Measurements from ENCODE around the gene TNRC18. TPM values are rescaled to one million over a fixed set of nuclear protein-coding genes. Genes with fewer than 3 reads are reported as not detected.
A peak's percentile ranks its signal among the peaks of the same experiment; 100 is the strongest.
"Not testable (repeated sequence)": the region's sequence is repeated elsewhere in the genome, so short reads cannot be mapped to it uniquely, and the experiment has no call there.

TNRC18 gene
- total and polyA plus RNA-seq, 12 donors: 10.1 to 42.3 (median 30.3) TPM

GRCh38 chr7:5278766-5279165 lies 144.9 kb downstream of the TNRC18 start:
- H3K4me1 ChIP-seq: peaks cover 0 to 7% (median 6%) of the 10 kb centered on the region in 9 donors
- peaks cover 0 to 13% (median 5%) of the 10 kb centered on the region in 7 donors for H3K27me3 ChIP-seq
- TF ChIP-seq CTCF (IDR thresholded peaks at IDR 0.05): no peak
- no peak overlapping the region for H3K4me3 ChIP-seq
- ATAC-seq (no peak), DNase-seq (no peak)
- WGBS, 2 donors: 50 to 64% methylated on average over 7 of the region's 7 CpGs
- H3K36me3 ChIP-seq: no peaks in the 10 kb centered on the region
- intact Hi-C loops (cut with DNase I): no loop called here
- H3K27ac ChIP-seq: no peak overlapping the region
- no peaks in the 10 kb centered on the region for H3K9me3 ChIP-seq

- intact Hi-C loops (cut with DNase I): no loop called here
- no peak for TF ChIP-seq CTCF (IDR thresholded peaks at IDR 0.05)
- H3K4me1 ChIP-seq: no peaks in the 10 kb centered on the region
- WGBS, 2 donors: 80 to 86% methylated on average over 14 to 15 of the region's 15 CpGs
- ATAC-seq: no peak
- no peaks in the 10 kb centered on the region for H3K9me3 ChIP-seq
- H3K36me3 ChIP-seq: no peaks in the 10 kb centered on the region
- peaks cover 0 to 11% (median 0%) of the 10 kb centered on the region in 7 donors for H3K27me3 ChIP-seq
- no peak for DNase-seq
- no peak overlapping the region for H3K4me3 ChIP-seq
- no peak overlapping the region for H3K27ac ChIP-seq
These were observed 147.0 kb downstream of the TNRC18 start for GRCh38 chr7:5276611-5277010.

- H3K4me3 ChIP-seq; H3K9me3 ChIP-seq; H3K36me3 ChIP-seq; DNase-seq; intact Hi-C loops (cut with DNase I); H3K4me1 ChIP-seq; ATAC-seq; H3K27ac ChIP-seq: not testable (repeated sequence)
- WGBS, 2 donors: 90% methylated on average over 14 of the region's 14 CpGs
- peaks cover 0 to 11% (median 0%) of the 10 kb centered on the region in 7 donors for H3K27me3 ChIP-seq
These were observed 147.5 kb downstream of the TNRC18 start for GRCh38 chr7:5276123-5276522.

- not testable (repeated sequence) for H3K4me1 ChIP-seq
- peak; percentile 30 to 76 (median 66) for ATAC-seq
- WGBS, 2 donors: 60 to 73% methylated on average over 10 of the region's 10 CpGs
These were observed 148.1 kb downstream of the TNRC18 start for GRCh38 chr7:5275510-5275909.

GRCh38 chr7:5274985-5275431 lies 148.6 kb downstream of the TNRC18 start:
- H3K4me1 ChIP-seq; H3K27ac ChIP-seq; H3K4me3 ChIP-seq; H3K9me3 ChIP-seq; H3K36me3 ChIP-seq; intact Hi-C loops (cut with DNase I): not testable (repeated sequence)
- ATAC-seq (peak; percentile 68 to 86 (median 77)), DNase-seq (peak in 1 of 2 donors; percentile 50)
- H3K27me3 ChIP-seq: peaks cover 0 to 11% (median 0%) of the 10 kb centered on the region in 7 donors
- 32 to 36% methylated on average over 11 of the region's 11 CpGs for WGBS, 2 donors

More at GRCh38 chr7:5275510-5275909, 148.1 kb downstream of the TNRC18 start:
- H3K4me3 ChIP-seq; H3K36me3 ChIP-seq; H3K9me3 ChIP-seq; intact Hi-C loops (cut with DNase I); H3K27ac ChIP-seq: not testable (repeated sequence)
- peaks cover 0 to 11% (median 0%) of the 10 kb centered on the region in 7 donors for H3K27me3 ChIP-seq
- peak in 1 of 2 donors; percentile 63 for DNase-seq

GRCh38 chr7:5274441-5274840 lies 149.2 kb downstream of the TNRC18 start:
- Histone ChIP-seq H3K4me1 (no peaks in the 10 kb centered on the region), H3K27ac (no peak overlapping the region), H3K36me3 (no peaks in the 10 kb centered on the region), H3K27me3 (peaks cover 0 to 11% (median 0%) of the 10 kb centered on the region in 7 donors), H3K9me3 (no peaks in the 10 kb centered on the region), H3K4me3 (no peak overlapping the region)
- WGBS, 2 donors: 82 to 86% methylated on average over 7 of the region's 7 CpGs
- DNase-seq (no peak), ATAC-seq (no peak)
- intact Hi-C loops (cut with DNase I): no loop called here
- TF ChIP-seq CTCF (IDR thresholded peaks at IDR 0.05): no peak

- ATAC-seq, H3K9me3 ChIP-seq: not testable (repeated sequence)
These were observed 149.7 kb downstream of the TNRC18 start for GRCh38 chr7:5273831-5274405.

More at GRCh38 chr7:5273831-5274405, 149.7 kb downstream of the TNRC18 start:
- H3K4me1 ChIP-seq; H3K27ac ChIP-seq; H3K4me3 ChIP-seq; intact Hi-C loops (cut with DNase I); H3K36me3 ChIP-seq; DNase-seq: not testable (repeated sequence)
- WGBS, 2 donors: 64 to 65% methylated on average over 18 of the region's 18 CpGs
- H3K27me3 ChIP-seq: peaks cover 0 to 11% (median 0%) of the 10 kb centered on the region in 7 donors
